HUES6 (cell line): ENCODE measurements around the gene PDPK1.
"Not testable (repeated sequence)": the region's sequence is repeated elsewhere in the genome, so short reads cannot be mapped to it uniquely, and the experiment has no call there.

Experiments
- H3K27ac ChIP-seq: 2 replicates; pipeline ENCODE4 v1.7.0; 2013; ENCODE audit warnings: low read depth, mild to moderate bottlenecking, low read length, inconsistent platforms
- H3K27me3 ChIP-seq: 2 replicates; pipeline ENCODE4 v1.6.1; 2013; ENCODE audit warnings: low read length; ENCODE audit not compliant: control insufficient read depth, insufficient read depth
- H3K36me3 ChIP-seq: 2 replicates; pipeline ENCODE4 v1.6.1; 2013; ENCODE audit warnings: low read length; ENCODE audit not compliant: control insufficient read depth, insufficient read depth
- H3K4me1 ChIP-seq: 2 replicates; pipeline ENCODE4 v1.6.1; 2013; ENCODE audit warnings: low read length; ENCODE audit not compliant: control insufficient read depth, insufficient read depth
- H3K4me3 ChIP-seq: 2 replicates; pipeline ENCODE4 v1.5.1; 2013; ENCODE audit warnings: low read depth, low read length
- H3K9ac ChIP-seq: one replicate; pipeline ENCODE4 v1.6.1; 2013; ENCODE audit warnings: mild to moderate bottlenecking, low read length
- H3K9me3 ChIP-seq: 2 replicates; pipeline ENCODE4 v1.6.1; 2013; ENCODE audit warnings: low read depth, low read length; ENCODE audit not compliant: control insufficient read depth, insufficient read depth

The PDPK1 gene

DNA sequence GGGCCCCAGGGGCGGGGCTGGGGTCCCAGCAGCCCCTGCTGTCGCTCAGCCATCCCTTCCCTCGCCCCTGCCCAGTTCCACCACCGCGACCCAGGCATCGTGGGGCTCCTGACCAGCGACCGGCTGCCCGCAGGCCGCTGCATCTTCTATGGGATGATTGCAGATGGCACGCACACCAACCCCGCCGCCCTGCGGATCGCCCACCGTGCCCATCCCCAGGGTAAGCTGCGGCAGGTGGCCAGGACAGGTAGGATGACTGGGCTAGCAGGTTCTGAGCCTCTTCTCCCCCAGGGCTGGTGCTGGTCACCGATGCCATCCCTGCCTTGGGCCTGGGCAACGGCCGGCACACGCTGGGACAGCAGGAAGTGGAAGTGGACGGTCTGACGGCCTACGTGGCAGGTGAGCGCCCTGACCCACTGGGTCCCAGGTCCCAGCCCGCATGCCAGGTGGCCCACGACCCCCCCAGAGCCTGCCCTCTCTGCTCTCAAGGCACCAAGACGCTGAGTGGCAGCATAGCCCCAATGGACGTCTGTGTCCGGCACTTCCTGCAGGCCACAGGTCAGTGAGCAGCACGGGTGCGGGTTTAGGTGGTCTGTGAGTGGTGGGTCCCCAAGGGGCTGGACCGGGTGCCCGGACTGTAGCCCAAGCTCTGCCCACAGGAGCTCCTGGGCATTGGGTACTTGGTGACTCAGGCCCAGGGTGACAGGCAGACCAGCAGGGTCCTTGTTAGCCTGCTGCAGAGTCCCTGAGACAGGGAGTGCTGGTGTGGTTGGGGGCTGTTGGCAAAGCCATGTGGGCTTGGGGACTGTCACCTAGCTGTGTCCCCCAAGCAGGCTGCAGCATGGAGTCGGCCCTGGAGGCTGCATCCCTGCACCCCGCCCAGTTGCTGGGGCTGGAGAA lies 9.4 kb upstream of the PDPK1 start:
- Histone ChIP-seq H3K9me3 (no peaks in the 10 kb centered on the region), H3K36me3 (peaks cover 47% of the 10 kb centered on the region), H3K9ac (no peak overlapping the region), H3K4me3 (no peak overlapping the region), H3K27ac (no peak overlapping the region), H3K4me1 (peaks cover 8% of the 10 kb centered on the region), H3K27me3 (no peaks in the 10 kb centered on the region)

- H3K4me1 ChIP-seq, result peaks cover 8% of the 10 kb centered on the region
These were observed 8.5 kb upstream of the PDPK1 start for GRCh38 chr16:2529061-2529931.

GRCh38 chr16:2529961-2530628 lies 7.7 kb upstream of the PDPK1 start:
- H3K4me3 ChIP-seq, result no peak overlapping the region
- H3K27ac ChIP-seq, result no peak overlapping the region
- H3K4me1 ChIP-seq, result peaks cover 8% of the 10 kb centered on the region
- no peaks in the 10 kb centered on the region for H3K27me3 ChIP-seq
- H3K9me3 ChIP-seq, result no peaks in the 10 kb centered on the region
- H3K36me3 ChIP-seq, result peaks cover 32% of the 10 kb centered on the region
- no peak overlapping the region for H3K9ac ChIP-seq

More at GRCh38 chr16:2529061-2529931, 8.5 kb upstream of the PDPK1 start:
- Histone ChIP-seq H3K9me3 (no peaks in the 10 kb centered on the region), H3K36me3 (peaks cover 38% of the 10 kb centered on the region), H3K4me3 (no peak overlapping the region), H3K9ac (no peak overlapping the region), H3K27me3 (no peaks in the 10 kb centered on the region), H3K27ac (no peak overlapping the region)

DNA sequence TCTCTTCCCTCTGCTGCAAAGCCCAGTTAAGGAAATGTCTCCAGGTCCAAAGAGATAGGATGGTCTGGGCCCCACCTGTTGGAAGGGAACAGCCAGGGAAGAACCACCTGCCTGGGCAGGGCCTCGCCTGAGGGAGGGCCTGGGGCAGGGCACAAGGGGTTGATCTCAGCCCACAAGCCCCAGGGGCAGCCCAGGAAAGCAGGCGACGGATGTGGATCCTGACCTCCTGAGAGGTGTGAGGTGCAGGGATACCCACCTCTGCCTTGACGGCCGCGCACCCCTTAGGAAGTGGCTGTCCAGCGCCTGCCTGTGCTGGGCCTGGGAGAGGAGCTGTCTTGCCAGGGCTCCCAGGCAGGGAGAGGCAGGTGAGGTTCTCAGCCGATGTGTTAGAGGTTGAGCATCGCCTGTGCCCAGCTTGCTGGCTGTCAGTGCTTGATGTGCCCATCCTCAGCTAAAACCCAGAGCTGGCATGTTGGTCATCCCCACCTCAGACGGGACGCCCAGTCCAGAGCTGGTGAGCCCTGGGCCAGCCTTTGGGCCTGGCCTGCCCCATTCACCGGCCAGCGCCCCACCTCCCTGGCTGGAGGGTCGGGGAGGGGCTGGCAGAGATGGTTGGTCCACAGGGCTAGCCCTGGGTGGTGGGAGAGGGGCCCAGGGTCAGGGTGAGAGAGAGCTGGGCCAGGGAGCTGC lies 7.0 kb upstream of the PDPK1 start:
- H3K4me1 ChIP-seq, result peaks cover 8% of the 10 kb centered on the region
- H3K27ac ChIP-seq, result no peak overlapping the region
- H3K36me3 ChIP-seq, result peaks cover 32% of the 10 kb centered on the region
- no peaks in the 10 kb centered on the region for H3K9me3 ChIP-seq
- H3K9ac ChIP-seq, result peak overlapping the region; percentile 72
- no peaks in the 10 kb centered on the region for H3K27me3 ChIP-seq
- peak overlapping the region; percentile 69 for H3K4me3 ChIP-seq

DNA sequence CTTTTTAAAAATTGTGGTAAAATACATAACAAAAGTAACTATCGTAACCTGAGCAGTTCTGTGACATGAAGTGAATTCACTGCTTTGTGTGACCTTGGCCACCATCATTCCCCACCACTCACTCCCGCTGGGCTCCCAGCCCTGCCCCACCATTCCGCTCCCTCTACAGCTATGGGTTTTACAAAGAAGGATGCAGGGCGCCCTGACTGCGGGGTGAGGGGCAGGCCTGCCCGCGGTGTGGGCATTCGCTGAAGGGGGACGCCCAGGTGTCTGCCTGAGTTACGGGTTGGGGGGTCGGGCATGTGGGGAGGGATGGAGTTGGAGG lies 6.5 kb upstream of the PDPK1 start, which contains the start of gene CEMP1:
TSS of gene CEMP1 (minus strand) at position 38 of the 325 bp plus-strand sequence. CDS start 335 bp downstream, outside the sequence.
- Histone ChIP-seq H3K4me1 (peaks cover 8% of the 10 kb centered on the region), H3K9me3 (no peaks in the 10 kb centered on the region), H3K9ac (peak within 1 kb of the TSS; percentile 72), H3K4me3 (peak within 1 kb of the TSS; percentile 69), H3K36me3 (peaks cover 26% of the 10 kb centered on the region), H3K27ac (peak within 1 kb of the TSS; percentile 18; the same call in 1 of the 2 replicates), H3K27me3 (no peaks in the 10 kb centered on the region)

DNA sequence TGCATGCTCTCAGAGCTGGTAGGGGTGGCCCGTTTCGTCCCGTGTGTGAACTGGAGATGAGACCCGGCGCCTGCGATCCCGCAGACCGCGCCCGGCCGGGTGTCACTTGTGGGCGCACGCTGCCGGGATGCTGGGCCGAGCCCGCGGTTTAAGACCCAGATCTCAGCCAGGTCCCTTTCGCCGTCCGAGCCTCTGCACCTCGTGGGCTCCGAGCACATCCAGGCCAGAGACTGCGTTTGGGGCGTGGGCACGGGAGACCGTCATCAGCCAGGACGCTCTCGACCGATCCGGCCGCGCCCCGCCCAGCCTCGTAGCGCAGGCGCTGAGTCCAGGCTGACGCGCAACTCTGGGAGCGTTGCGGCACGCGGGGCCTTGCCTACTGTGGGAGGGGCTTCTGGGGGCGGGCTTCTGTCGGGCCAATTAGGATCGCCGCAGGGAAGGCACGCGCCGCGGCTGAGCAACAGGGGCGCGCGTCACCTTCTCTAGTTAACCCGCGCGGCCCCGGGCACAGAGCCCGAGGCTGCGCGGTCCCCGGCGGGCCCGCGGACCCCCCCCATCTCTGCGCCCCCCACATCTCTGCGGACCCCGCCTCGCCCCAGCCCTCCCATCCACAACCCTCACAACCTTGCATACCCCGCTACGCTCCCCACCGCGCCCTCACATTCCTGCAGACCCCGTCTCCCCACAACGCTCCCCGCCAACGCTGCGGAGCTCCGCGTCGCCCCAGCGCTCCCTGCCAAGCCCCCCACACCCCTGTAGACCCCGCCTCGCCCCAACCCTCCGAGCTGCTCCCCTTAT lies 5.9 kb upstream of the PDPK1 start:
- Histone ChIP-seq H3K9ac (peak overlapping the region; percentile 72), H3K4me3 (peak overlapping the region; percentile 69), H3K36me3 (peaks cover 22% of the 10 kb centered on the region), H3K9me3 (no peaks in the 10 kb centered on the region), H3K4me1 (peaks cover 8% of the 10 kb centered on the region), H3K27me3 (no peaks in the 10 kb centered on the region), H3K27ac (peak overlapping the region; percentile 18; the same call in 1 of the 2 replicates)

GRCh38 chr16:2532494-2533141 lies 5.2 kb upstream of the PDPK1 start:
- no peaks in the 10 kb centered on the region for H3K9me3 ChIP-seq
- H3K27me3 ChIP-seq, result no peaks in the 10 kb centered on the region
- peak overlapping the region; percentile 18; the same call in 1 of the 2 replicates for H3K27ac ChIP-seq
- peaks cover 8% of the 10 kb centered on the region for H3K4me1 ChIP-seq
- peak overlapping the region; percentile 69 for H3K4me3 ChIP-seq
- peak overlapping the region; percentile 55 for H3K9ac ChIP-seq
- peaks cover 19% of the 10 kb centered on the region for H3K36me3 ChIP-seq

DNA sequence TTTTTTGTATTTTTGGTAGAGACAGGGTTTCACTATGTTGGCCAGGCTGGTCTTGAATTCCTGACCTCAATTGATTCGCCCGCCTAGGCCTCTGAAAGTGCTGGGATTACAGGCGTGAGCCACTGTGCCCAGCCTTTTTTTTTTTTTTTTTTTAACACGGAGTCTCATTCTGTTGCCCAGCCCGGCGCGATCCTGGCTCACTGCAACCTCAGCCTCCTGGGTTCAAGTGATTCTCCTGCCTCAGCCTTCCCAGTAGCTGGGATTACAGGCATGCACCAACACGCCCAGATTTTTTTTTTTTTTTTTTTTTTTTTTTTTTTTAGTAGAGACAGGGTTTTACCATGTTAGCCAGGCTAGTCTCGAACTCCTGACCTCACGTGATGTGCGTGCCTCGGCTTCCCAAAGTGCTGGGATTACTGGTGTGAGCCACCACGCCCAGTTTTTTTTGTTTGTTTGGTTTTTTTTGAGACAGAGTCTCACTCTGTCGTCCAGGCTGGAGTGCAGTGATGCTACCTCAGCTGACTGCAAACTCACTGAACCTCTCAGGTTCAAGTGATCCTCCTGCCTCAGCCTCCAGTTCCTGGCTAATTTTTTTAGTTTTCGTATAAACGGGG lies 4.6 kb upstream of the PDPK1 start:
- not testable (repeated sequence) for H3K27me3 ChIP-seq, H3K9me3 ChIP-seq, H3K4me1 ChIP-seq, H3K27ac ChIP-seq
- peaks cover 13% of the 10 kb centered on the region for H3K36me3 ChIP-seq
- H3K4me3 ChIP-seq, result peak overlapping the region; percentile 69
- peak overlapping the region; percentile 55 for H3K9ac ChIP-seq

- Histone ChIP-seq H3K27me3 (no peaks in the 10 kb centered on the region), H3K36me3 (peaks cover 6% of the 10 kb centered on the region), H3K4me3 (no peak overlapping the region), H3K4me1 (peaks cover 8% of the 10 kb centered on the region), H3K27ac (no peak overlapping the region), H3K9me3 (no peaks in the 10 kb centered on the region), H3K9ac (no peak overlapping the region)
These were observed 3.9 kb upstream of the PDPK1 start for GRCh38 chr16:2533912-2534311.
